HL-60/S4 treated with phorbol 12-myristate 13-acetate at 8.2 ng/mL for 4 days and 3 days (cell line): ENCODE data around the gene NUDT7.

Source experiments
- in situ Hi-C: fragments of 300-500 bp; cut with MboI; formaldehyde crosslinking; loops from 2 replicates; pipeline ENCODE4 v1.15.0; 2022; ENCODE audit warnings: low sequenced_read_pairs

NUDT7 gene

GRCh38 chr16:77723108-77723514 lies 797 bp downstream of the NUDT7 start:
- in situ Hi-C loops = no loop called here

GRCh38 chr16:77724174-77724573 lies 1.9 kb downstream of the NUDT7 start:
- in situ Hi-C loops = no loop called here

GRCh38 chr16:77729951-77730350 lies 7.6 kb downstream of the NUDT7 start:
- in situ Hi-C loops = no loop called here

- in situ Hi-C loops = no loop called here
These were observed 10.1 kb downstream of the NUDT7 start for GRCh38 chr16:77732241-77732946.

- in situ Hi-C loops = no loop called here
These were observed 14.6 kb downstream of the NUDT7 start for GRCh38 chr16:77736879-77737278.

- in situ Hi-C loops = no loop called here
These were observed 16.6 kb downstream of the NUDT7 start for GRCh38 chr16:77738706-77739558.

- in situ Hi-C loops = no loop called here
These were observed 17.2 kb downstream of the NUDT7 start for GRCh38 chr16:77739559-77739892.

GRCh38 chr16:77744141-77744540 lies 21.8 kb downstream of the NUDT7 start:
- in situ Hi-C loops = no loop called here

- in situ Hi-C loops = no loop called here
These were observed 23.7 kb downstream of the NUDT7 start for GRCh38 chr16:77745972-77746371.

GRCh38 chr16:77748421-77749005 lies 26.2 kb downstream of the NUDT7 start:
- in situ Hi-C loops = no loop called here

GRCh38 chr16:77749415-77749814 lies 27.1 kb downstream of the NUDT7 start:
- in situ Hi-C loops = no loop called here

- in situ Hi-C loops = no loop called here
These were observed 35.7 kb downstream of the NUDT7 start for GRCh38 chr16:77758046-77758445.

- in situ Hi-C loops = no loop called here
These were observed 36.2 kb downstream of the NUDT7 start for GRCh38 chr16:77758508-77758907.

GRCh38 chr16:77759201-77759600 lies 36.9 kb downstream of the NUDT7 start:
- in situ Hi-C loops = no loop called here

GRCh38 chr16:77759821-77760220 lies 37.5 kb downstream of the NUDT7 start:
- in situ Hi-C loops = no loop called here

GRCh38 chr16:77760800-77761199 lies 38.5 kb downstream of the NUDT7 start:
- in situ Hi-C loops = no loop called here

GRCh38 chr16:77761204-77761603 lies 38.9 kb downstream of the NUDT7 start:
- in situ Hi-C loops = no loop called here

- in situ Hi-C loops = no loop called here
These were observed 39.9 kb downstream of the NUDT7 start for GRCh38 chr16:77762262-77762661.

GRCh38 chr16:77763994-77764393 lies 41.7 kb downstream of the NUDT7 start:
- in situ Hi-C loops = no loop called here

GRCh38 chr16:77767211-77767610 lies 44.9 kb downstream of the NUDT7 start:
- in situ Hi-C loops = no loop called here

- in situ Hi-C loops = no loop called here
These were observed 45.5 kb downstream of the NUDT7 start for GRCh38 chr16:77767826-77768225.
